Epithelial cell of prostate (primary cell): ENCODE measurements around the gene RBM20.

Source experiments
- DNase-seq: peaks from one replicate; pipeline ENCODE4 v3.0.0-alpha.2; 2011; ENCODE audit warnings: low read depth, low spot score
- H3K27ac ChIP-seq: fragments of 450-650 bp; 2 replicates; pipeline ENCODE4 v1.5.1; 2017; ENCODE audit warnings: mild to moderate bottlenecking

Gene RBM20

DNA sequence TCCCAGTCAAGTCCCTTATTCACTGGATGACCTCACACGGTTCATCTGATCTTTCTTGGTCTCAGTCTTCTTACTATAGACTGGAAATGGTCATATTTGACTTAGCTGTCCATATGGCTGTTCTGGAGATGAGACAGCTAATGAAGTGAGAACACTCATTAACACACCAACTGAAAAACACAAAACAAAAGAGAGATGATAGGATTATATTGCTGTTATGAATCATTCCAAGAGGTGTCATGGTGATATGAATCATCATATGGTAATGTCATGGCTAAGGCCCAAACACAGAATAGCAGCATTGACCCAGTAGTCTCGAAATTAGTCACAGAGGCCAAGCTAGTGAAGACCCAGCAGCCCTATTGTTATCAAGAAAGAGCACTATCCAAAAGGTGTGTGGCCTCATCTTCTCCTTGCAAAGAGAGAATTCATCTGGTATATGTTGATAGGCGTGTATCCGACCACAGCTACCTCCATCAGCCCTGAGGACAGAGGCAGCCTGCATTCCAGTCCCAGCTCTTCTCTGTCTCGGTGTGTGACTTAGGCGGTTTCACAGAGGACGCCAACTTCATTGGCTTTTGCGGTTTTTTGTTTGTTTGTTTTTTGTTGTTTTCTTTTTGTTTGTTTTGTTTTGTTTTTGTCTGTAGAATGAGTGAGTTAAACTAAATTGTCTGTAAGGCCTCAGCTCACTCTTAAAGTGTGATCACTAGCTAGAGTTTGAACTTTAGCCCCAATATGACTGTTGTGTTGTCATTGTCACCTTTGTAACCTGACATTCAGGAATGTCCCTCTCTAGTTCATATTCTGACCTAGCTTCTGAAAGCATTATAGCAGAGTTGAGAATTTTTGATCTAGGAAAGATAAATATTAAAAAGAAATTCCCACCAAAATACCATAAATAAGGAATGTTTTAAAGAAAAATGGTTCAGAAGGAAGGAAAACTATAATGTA is 130.2 kb downstream of the RBM20 start:
- DNase-seq: peak; percentile 70

DNA sequence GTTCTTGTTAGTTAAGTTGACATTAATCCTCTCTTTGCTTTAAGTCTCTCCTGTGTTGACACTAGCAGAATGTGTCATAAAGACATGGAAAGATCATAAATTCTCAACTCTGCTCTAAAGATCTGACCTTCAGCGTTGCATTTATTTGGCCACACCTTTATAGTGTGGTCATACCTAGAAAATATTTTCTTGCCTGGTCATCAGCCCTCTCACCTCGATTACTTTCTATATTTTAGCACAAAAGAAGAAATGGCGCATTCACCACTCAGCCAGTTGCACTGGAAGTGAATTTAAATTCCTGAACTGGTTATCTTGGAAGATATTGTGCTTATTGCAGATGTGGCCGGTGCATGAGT is 130.9 kb downstream of the RBM20 start:
- DNase-seq: no peak
- peak overlapping the region; percentile 54 for H3K27ac ChIP-seq

More for the DNA sequence above, 130.2 kb downstream of the RBM20 start:
- H3K27ac ChIP-seq: peak overlapping the region; percentile 54

DNA sequence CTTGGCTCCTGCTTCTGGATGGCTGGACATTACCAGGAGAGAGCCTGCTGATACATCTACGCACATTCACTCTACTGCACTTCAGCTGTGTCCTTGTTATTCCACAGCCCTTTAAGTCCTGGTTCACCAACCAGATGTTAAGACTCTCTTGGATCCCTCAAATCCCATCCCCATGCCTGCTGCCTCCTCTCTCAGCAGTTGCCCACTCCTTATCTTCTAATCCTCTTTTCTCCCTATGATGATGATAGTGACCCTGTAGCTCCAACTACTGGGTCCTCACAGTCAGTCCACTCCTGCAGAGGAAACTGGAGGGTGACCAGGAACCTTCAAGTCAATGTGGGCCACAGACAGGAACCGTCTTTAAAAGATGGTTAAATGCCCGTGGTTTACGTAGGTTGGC is 131.3 kb downstream of the RBM20 start:
- DNase-seq: no peak
- H3K27ac ChIP-seq: no peak overlapping the region

DNA sequence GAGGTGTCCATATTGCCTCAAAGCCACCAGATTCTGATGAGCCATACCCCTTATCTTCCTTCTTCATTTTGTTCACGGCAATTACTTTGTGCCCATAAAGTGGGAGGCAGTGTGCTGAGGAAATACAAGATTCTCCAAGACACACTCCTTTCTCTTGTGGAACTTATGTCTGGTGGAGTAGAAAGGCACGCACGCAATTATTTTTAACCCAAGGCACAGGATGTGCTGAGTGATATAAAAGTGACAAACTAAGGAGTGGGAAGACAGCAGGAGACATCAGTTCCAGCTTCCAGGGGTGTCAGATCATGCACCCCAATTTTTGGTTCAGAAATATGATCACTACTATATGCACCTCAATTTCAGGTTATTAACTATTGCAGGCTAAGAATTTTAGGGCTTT is 132.9 kb downstream of the RBM20 start:
- no peak for DNase-seq
- no peak overlapping the region for H3K27ac ChIP-seq

DNA sequence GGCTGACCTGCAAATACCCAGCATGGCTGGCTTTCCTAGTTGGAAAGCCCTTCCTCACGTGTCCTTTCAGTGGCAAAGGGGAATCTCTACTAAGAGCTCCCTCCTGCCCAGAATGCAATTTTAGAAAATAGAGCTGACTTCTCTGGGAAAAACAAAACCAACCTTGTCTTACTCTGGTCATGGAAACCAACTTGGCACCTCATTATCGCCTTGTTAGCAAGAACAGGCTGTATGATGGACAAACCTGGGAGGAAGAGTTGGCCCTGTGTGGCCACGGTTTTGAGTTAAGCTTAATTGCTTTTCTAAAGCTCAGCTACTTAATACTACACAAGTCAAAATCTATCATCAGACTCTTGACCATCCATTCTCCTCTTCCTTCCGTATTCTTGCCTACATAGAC is 133.5 kb downstream of the RBM20 start:
- no peak for DNase-seq

DNA sequence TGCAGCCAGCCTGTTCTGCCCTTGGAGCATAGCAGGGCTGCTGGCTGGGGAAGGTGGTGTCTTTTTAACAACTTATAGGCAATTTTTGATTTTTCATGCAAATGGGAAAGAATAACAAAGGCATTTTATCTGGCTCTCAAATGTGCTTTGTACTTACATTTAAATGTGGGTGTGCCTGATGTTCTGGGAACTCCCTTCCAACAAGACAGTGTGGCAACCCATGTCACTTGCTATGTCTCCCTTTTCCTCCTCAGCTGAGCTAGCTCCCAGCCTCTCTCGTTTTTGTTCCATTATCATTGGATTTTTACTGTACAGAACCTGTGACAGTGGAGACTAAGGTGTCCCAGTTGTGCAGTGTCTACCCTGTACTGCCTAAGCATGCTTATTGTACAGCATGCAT is 134.1 kb downstream of the RBM20 start:
- DNase-seq: no peak
- H3K27ac ChIP-seq: no peak overlapping the region

More for the DNA sequence above, 133.5 kb downstream of the RBM20 start:
- no peak overlapping the region for H3K27ac ChIP-seq

DNA sequence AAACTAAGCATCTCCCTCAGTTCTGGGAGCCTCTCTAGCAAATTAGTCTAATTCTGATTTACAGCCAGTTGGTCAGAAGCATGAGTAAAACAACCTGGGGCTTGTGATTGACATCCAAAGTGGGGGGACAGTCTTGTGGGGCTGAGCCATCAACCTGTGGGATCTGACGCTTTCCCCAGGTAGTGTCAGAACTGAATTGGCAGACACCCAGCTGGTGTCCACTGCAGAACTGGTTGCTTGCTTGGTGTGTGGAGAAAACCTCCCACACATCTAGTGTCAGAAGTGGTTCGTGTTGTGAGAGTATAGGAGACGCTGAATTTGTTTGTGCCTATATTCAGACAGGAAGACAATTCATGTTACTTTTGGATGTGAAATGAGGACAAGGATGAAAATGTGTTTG is 135.4 kb downstream of the RBM20 start:
- no peak for DNase-seq
- no peak overlapping the region for H3K27ac ChIP-seq

DNA sequence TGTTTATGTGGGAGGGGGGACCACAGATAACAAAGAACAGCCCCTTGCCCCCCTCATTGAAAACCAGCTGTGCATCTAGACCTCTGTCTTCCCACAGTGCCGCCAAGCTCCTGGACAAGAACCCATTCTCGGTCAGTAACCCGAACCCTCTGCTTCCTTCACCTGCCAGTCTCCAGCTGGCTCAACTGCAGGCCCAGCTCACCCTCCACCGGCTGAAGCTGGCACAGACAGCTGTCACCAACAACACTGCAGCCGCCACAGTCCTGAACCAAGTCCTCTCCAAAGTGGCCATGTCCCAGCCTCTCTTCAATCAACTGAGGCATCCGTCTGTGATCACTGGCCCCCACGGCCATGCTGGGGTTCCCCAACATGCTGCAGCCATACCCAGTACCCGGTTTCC is 136.6 kb downstream of the RBM20 start:
- no peak overlapping the region for H3K27ac ChIP-seq
- DNase-seq: no peak

DNA sequence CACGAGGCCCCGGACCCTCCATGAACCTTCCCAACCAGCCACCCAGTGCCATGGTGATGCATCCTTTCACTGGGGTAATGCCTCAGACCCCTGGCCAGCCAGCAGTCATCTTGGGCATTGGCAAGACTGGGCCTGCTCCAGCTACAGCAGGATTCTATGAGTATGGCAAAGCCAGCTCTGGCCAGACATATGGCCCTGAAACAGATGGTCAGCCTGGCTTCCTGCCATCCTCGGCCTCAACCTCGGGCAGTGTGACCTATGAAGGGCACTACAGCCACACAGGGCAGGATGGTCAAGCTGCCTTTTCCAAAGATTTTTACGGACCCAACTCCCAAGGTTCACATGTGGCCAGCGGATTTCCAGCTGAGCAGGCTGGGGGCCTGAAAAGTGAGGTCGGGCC is 137.0 kb downstream of the RBM20 start:
- no peak overlapping the region for H3K27ac ChIP-seq
- DNase-seq: no peak

DNA sequence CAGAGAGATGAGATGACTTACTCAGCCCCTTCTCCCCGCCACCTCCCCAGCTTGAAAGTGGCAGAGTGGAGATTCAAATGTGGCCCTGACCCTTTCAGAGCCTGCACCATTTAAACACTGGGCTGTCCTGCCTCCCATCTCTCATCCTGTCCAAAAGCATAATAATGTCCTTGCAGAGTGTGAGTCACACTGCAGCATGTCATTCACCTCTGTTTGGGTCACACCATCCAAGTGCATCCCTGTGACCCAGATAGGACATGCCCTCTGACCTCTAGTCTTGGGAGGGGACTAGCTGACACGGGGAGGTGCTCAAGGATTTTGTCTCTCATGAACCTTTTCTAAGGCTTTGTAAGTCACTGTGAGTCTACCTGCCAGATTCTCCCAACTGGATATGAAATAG is 138.5 kb downstream of the RBM20 start:
- H3K27ac ChIP-seq: no peak overlapping the region
- DNase-seq: no peak

DNA sequence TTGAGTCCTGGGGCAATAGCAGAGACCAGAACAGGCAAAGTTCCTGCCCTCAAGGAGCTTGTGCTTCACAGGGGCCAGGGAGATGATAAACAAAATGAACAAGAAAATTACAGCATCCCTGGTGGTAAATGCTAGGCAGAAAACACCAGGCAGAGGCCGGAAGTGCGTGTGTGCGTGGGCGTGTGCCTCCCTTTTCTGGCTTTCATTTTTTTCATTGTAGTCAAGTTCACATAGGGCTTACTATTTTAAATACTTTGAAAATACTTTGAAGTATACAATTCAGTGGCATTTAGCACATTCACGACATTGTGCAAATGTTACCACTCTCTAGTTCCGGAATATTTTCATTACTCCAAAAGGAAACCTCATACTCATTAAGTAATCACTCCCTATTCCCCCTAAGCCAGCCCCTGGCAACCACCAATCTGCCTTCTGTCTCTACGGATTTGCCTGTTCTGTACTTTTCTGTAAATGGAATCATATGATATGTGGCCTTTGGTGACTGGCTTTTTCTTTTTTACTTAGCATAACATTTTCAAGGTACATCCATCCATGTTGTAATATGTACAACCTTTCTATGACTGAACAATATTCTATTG is 139.5 kb downstream of the RBM20 start:
- no peak overlapping the region for H3K27ac ChIP-seq
- no peak for DNase-seq

DNA sequence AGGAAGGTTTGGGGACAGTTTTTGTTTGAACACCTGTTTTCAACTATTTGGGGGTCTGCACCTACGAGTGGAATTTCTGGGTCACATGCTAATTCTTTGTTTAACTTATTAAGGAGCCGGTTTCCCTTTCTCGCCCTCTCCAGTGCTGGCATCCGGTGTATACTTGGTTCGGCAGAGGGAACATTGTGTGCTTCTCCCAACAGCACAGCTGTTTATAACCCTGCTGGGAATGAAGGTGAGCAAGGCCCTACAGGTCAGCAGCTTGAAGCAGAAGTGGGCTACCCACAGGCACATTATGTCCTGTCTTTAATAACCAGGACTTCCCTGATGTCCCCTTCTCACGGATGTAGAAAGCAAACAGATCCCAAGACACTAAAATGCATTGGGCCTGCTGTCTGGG is 140.1 kb downstream of the RBM20 start:
- no peak overlapping the region for H3K27ac ChIP-seq
- DNase-seq: no peak

DNA sequence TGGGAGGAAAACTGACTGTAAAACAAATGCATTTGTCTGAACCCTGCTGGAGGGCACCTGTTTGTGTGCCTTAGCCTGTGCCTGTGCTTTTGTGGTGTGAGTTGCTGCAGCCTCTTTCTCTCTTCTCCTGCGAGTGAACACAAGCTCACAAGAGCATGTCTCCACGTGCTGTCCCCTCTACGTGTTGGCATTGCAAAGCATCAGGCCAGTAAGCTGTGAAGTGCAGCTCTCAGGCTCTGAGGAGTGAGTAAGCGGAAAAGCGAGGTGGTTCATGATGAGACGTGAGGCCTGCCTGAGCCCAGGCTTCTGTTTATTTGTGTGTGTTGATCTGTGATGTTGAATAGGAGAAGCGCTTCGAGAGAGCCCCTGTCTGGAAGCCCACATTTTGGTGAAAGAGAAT is 142.0 kb downstream of the RBM20 start:
- DNase-seq: no peak
- H3K27ac ChIP-seq: no peak overlapping the region

DNA sequence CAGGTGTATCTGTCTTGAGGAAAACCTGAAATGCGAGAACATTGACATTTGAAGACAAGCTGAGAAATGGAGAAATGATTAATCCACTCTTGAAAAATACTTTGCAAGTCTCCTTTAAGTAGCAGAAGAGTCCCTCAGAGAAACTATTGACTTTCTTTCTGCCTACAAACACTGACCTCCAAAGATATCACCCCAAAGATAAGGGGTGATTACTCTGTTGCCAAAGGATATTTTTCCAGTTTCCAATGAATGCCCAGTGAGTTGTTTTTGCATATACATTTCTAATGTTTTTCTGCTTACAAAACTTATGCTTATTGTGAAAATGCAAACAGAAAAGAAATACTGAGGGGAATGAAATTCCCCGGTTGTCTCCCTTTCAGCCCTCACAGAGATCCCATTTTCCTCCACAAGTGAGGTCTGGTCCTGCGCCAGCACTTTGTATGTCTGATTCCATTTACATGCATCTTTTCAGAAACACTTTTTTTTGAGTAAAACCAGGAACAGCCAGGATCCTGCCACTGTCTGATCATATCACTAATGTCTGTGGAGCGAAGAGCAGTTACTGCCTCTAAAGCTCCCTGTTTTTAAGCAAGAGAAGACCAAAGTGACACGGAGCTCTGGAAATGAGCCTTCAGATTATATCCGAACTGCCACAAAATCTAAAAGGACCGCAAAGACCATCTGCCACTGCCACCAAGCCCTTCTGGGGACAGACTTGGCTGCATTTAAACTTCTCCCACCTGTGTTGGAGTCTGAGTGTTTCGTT is 144.7 kb downstream of the RBM20 start:
- no peak overlapping the region for H3K27ac ChIP-seq
- no peak for DNase-seq

DNA sequence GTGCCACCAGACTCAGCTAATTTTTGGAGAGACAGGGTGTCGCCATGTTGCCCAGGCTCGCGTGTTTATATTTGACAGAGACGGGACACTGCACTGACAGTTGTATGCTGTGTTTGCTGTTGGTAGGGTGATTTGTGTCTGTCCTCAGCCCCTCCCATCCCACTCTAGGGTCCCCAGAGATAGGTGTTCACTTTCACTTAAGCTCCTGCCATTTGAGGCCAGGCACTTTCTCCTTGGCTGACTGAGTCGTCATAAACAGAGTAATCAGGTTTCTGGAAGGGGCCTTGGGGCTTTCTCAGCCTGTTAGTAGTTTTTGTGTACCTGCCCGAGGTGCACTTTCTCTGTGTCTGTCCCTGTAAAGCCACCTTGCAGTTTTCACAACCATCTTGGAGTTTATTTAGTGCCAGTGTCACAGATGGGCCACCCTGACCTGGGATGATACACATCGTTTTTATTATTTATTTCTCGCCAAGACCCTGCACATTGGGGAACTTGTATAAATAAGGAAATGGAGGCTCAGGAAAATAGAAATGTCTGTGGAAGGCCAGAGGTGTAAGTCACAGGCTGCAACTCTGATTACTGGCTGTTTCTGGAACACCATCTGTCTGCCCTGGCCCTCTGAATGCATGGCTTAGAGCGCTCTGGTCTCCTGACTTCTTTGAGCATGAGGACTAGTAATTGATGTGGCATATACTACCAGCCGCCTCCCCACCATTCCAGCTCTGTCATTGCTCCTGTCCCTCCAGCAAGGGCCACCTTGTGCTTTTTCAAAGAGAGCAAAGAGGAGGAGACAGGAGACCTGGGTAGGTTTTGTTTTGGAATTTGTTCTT is 145.7 kb downstream of the RBM20 start:
- DNase-seq: no peak
- no peak overlapping the region for H3K27ac ChIP-seq

DNA sequence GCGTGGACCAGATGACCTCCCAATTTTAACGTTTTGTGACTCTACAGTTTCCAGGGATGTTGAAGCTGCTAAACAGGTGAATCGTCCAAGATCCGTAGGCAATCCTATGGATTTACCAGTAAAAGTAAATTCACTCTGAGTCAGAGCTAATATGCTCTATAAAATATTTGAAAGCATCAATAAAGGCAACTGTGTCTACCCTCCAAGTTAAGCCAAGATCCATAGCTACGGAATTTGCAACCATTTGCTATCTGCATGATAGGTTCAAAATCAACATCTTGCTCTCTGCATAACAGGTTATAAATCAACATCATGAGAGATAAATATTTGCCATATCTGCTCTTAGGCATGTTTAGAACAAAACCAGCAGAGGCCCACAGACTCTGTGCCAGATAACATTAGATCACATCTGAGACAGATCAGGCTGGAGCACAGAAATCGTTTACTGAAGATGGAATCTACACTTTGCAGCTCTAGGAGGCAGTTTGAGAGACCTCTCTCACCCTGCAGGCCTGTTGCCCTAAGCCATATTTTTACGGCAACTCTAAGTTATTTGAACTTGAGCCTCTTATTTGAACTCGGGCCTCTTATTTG is 146.9 kb downstream of the RBM20 start:
- no peak for DNase-seq

DNA sequence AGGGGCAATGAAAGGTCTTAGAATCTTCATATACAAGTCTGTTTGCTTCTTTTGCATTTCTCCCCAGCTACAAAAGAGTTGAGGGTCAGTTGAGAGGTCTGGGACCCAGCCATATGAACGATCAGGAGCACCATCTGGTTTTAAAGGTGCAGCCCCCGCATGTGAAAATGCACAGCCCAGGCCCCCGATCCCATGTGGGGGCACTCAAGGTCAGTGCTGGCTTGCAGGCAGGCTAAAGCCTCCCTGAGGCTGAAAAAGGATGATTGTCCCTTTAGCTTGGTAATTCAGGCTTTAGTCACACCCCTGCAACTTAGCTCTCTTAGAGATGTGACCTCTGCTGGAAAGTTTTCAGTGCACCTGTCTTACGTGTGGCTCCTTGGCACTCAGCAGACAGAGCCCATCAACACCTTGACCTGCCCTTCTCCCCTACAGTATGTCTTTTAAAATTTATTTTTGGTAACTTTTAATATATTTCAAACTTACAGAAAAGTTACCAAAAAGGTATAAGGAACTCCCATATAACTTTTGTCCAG is 147.5 kb downstream of the RBM20 start:
- DNase-seq: no peak

More for the DNA sequence above, 146.9 kb downstream of the RBM20 start:
- H3K27ac ChIP-seq: no peak overlapping the region

DNA sequence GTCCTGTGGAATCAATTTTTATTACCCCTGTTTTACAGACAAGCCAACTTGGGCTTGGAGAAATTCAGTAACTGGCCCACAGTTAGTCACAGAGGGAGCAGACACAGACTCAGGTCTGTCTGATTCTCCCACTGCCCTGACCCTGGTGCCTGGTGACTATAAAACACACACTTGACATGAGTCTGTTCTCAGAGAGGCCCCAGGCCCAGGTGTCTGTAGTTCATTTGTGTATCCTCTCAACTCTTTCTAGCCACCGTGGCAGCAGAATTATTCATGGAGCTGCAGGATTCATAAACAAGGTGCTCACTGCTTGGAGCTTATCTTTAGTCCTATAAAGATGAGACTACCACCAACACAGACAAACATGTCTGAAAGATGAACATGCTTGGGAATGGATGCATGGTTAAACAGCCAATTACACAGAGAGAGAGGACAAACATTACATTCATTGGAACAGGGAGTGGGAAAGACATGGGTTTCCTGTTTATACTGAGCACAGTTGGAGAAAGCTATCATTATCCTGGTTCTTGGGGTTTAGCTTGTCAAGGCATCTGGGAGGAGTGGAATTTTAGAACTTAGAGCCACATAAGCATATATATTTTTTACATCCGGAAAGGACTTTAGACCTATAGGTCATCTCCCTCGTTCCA is 148.5 kb downstream of the RBM20 start:
- no peak for DNase-seq
- H3K27ac ChIP-seq: no peak overlapping the region

More for the DNA sequence above, 147.5 kb downstream of the RBM20 start:
- H3K27ac ChIP-seq: no peak overlapping the region
